Stimulated activated CD4-positive, alpha-beta T cell treated with anti-CD3 and anti-CD28 coated beads, TNF-alpha, amount 100 ng/mL, for 4 hours (primary cell): Measurements from ENCODE around the gene YIPF4.
"Not testable (repeated sequence)": the region's sequence is repeated elsewhere in the genome, so short reads cannot be mapped to it uniquely, and the experiment has no call there.

Experiments used
- DNase-seq, 3 experiments: peaks; one replicate each; pipeline ENCODE4 v3.0.0-alpha.2; 2020; ENCODE audit warnings: low read depth in 3 of 3

Gene YIPF4

GRCh38 chr2:32289165-32289999 lies 11.7 kb downstream of the YIPF4 start:
- DNase-seq: no peak

GRCh38 chr2:32290000-32290339 lies 12.3 kb downstream of the YIPF4 start:
- DNase-seq: no peak

GRCh38 chr2:32291746-32292145 lies 14.0 kb downstream of the YIPF4 start:
- no peak for DNase-seq

- not testable (repeated sequence) for DNase-seq
These were observed 15.8 kb downstream of the YIPF4 start for GRCh38 chr2:32293493-32293892.

GRCh38 chr2:32293966-32294562 lies 16.4 kb downstream of the YIPF4 start:
- not testable (repeated sequence) for DNase-seq

GRCh38 chr2:32310577-32310976 lies 32.9 kb downstream of the YIPF4 start:
- DNase-seq: no peak

- DNase-seq: no peak
These were observed 37.2 kb downstream of the YIPF4 start for GRCh38 chr2:32314886-32315285.

- DNase-seq: not testable (repeated sequence)
These were observed 51.0 kb downstream of the YIPF4 start for GRCh38 chr2:32328679-32329078.

GRCh38 chr2:32329180-32329980 lies 51.7 kb downstream of the YIPF4 start:
- not testable (repeated sequence) for DNase-seq

GRCh38 chr2:32330136-32330535 lies 52.4 kb downstream of the YIPF4 start:
- no peak for DNase-seq

GRCh38 chr2:32342801-32343200 lies 65.1 kb downstream of the YIPF4 start:
- DNase-seq: no peak

GRCh38 chr2:32350797-32351196 lies 73.1 kb downstream of the YIPF4 start:
- DNase-seq: not testable (repeated sequence)

- no peak for DNase-seq
These were observed 78.4 kb downstream of the YIPF4 start for GRCh38 chr2:32355976-32356680.

GRCh38 chr2:32356681-32357317 lies 79.1 kb downstream of the YIPF4 start, which contains the start of gene BIRC6:
TSS of gene BIRC6 (plus strand) at chr2:32357023. CDS start at chr2:32357162, 139 bp downstream.
- peak; percentile 76 to 94 (median 77) for DNase-seq

- DNase-seq: peak in 2 of 3 experiments; percentile 4 to 8
These were observed 79.8 kb downstream of the YIPF4 start for GRCh38 chr2:32357318-32358110.

- DNase-seq: no peak
These were observed 80.4 kb downstream of the YIPF4 start for GRCh38 chr2:32358111-32358482.

GRCh38 chr2:32360416-32360815 lies 82.7 kb downstream of the YIPF4 start:
- no peak for DNase-seq

GRCh38 chr2:32362997-32363396 lies 85.3 kb downstream of the YIPF4 start:
- not testable (repeated sequence) for DNase-seq

- DNase-seq: no peak
These were observed 85.9 kb downstream of the YIPF4 start for GRCh38 chr2:32363597-32363996.

GRCh38 chr2:32364290-32364689 lies 86.6 kb downstream of the YIPF4 start:
- DNase-seq: not testable (repeated sequence)
